ENCODE results near the gene PDE4D. TPM values are rescaled to one million over a fixed set of nuclear protein-coding genes. Genes with fewer than 3 reads are reported as not detected.

Gene PDE4D
- polyA plus RNA-seq, 1 donor (not counting 4 experiments of a cell fraction or from before 2014, with no cell fraction given), result 3.6 TPM

DNA sequence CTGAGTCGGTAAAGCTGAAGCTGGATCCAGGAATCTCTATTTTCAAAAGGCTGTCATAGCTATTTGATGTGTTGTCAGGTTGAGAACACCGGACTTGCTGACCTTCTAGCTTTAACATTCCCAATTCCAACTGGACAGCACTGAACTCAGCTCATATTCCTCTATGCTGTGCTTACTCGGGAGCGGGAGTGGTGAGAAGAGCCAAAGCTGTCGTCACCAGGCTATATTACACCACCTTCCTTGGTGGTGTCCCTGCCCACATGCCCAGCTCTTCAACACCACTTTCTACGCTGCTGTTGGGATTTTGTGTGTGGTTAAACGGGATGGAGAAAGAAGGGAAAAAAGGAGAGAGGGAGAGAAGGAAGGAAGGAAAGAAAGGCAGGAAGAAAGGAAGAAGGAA, 657.1 kb downstream of the PDE4D start:
- H3K79me2 ChIP-seq (ENCODE audit: control insufficient read depth, insufficient read depth, low read length), result no peaks in the 10 kb centered on the region
- no peaks in the 10 kb centered on the region for H3K4me1 ChIP-seq (ENCODE audit: control insufficient read depth, extremely low read depth, insufficient read depth, low read length)
- no peaks in the 10 kb centered on the region for H4K20me1 ChIP-seq (ENCODE audit: control insufficient read depth, extremely low read depth, insufficient read depth, low read length)
- H3K9ac ChIP-seq (ENCODE audit: control insufficient read depth, extremely low read depth, insufficient read depth, low read length), result no peak overlapping the region
- no peaks in the 10 kb centered on the region for H3K9me3 ChIP-seq (ENCODE audit: control insufficient read depth, low read depth, low read length)
- no peaks in the 10 kb centered on the region for H3K27me3 ChIP-seq (ENCODE audit: control insufficient read depth, extremely low read depth, insufficient read depth, low read length)
- H3K4me3 ChIP-seq (ENCODE audit: control insufficient read depth in 2 of 3, extremely low read depth in 1 of 3, insufficient read depth in 2 of 3, low read depth in 1 of 3, low read length in 3 of 3), result no peak overlapping the region
- H3K4me2 ChIP-seq (ENCODE audit: control insufficient read depth, extremely low read depth, insufficient read depth, low read depth, low read length), result no peak overlapping the region
- DNase-seq (ENCODE audit: low read depth, low spot score) (no peak), FAIRE-seq (no peak)
- H2AFZ ChIP-seq (ENCODE audit: control insufficient read depth, low read length), result no peak overlapping the region
- no peaks in the 10 kb centered on the region for H3K9me1 ChIP-seq (ENCODE audit: control insufficient read depth, extremely low read depth, insufficient read depth, low read length)
- dilution Hi-C loops (cut with MboI; ENCODE audit: extremely low pct_ligation_motif_present, low sequenced_read_pairs), result no loop called here
- H3K36me3 ChIP-seq (ENCODE audit: control insufficient read depth in 2 of 2, extremely low read depth in 1 of 2, insufficient read depth in 2 of 2, low read length in 2 of 2), result no peaks in the 10 kb centered on the region
- H3K27ac ChIP-seq (ENCODE audit: control insufficient read depth, insufficient read depth, low read length), result no peak overlapping the region
- TF ChIP-seq EZH2 (IDR thresholded peaks at IDR 0.05; ENCODE audit: low read length), result no peak
- TF ChIP-seq, protein P1, sequence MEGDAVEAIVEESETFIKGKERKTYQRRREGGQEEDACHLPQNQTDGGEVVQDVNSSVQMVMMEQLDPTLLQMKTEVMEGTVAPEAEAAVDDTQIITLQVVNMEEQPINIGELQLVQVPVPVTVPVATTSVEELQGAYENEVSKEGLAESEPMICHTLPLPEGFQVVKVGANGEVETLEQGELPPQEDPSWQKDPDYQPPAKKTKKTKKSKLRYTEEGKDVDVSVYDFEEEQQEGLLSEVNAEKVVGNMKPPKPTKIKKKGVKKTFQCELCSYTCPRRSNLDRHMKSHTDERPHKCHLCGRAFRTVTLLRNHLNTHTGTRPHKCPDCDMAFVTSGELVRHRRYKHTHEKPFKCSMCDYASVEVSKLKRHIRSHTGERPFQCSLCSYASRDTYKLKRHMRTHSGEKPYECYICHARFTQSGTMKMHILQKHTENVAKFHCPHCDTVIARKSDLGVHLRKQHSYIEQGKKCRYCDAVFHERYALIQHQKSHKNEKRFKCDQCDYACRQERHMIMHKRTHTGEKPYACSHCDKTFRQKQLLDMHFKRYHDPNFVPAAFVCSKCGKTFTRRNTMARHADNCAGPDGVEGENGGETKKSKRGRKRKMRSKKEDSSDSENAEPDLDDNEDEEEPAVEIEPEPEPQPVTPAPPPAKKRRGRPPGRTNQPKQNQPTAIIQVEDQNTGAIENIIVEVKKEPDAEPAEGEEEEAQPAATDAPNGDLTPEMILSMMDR (optimal IDR thresholded peaks at IDR 0.05 in 1 of 3, IDR thresholded peaks at IDR 0.05 in 1 of 3, conservative IDR thresholded peaks at IDR 0.05 in 1 of 3; ENCODE audit: extremely low read depth in 1 of 3, insufficient read depth in 2 of 3, low read length in 3 of 3), result no peak

DNA sequence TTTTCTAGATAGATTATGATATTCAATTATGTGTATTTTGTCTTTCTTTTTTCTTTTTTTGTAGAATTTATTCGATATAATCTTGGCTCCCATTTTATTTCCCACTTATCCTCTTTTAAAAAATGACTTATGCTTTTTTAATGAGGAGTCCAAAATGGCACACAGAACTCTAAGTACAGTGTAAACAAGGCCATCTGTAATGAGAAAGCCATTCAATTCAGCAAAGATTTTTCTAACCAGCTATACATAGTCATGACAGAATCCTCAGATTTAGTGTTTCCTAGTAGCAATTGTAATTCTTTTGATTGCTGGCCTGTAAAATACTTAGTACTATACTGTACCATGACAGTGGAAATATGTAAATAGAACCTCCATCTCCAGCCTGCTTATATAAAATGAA, 659.3 kb downstream of the PDE4D start:
- H3K79me2 ChIP-seq (ENCODE audit: control insufficient read depth, insufficient read depth, low read length), result no peaks in the 10 kb centered on the region
- H3K4me2 ChIP-seq (ENCODE audit: control insufficient read depth, extremely low read depth, insufficient read depth, low read depth, low read length), result no peak overlapping the region
- H4K20me1 ChIP-seq (ENCODE audit: control insufficient read depth, extremely low read depth, insufficient read depth, low read length), result no peaks in the 10 kb centered on the region
- dilution Hi-C loops (cut with MboI; ENCODE audit: extremely low pct_ligation_motif_present, low sequenced_read_pairs), result no loop called here
- no peaks in the 10 kb centered on the region for H3K4me1 ChIP-seq (ENCODE audit: control insufficient read depth, extremely low read depth, insufficient read depth, low read length)
- no peak for TF ChIP-seq EZH2 (IDR thresholded peaks at IDR 0.05; ENCODE audit: low read length)
- TF ChIP-seq, protein P1 (optimal IDR thresholded peaks at IDR 0.05 in 1 of 3, IDR thresholded peaks at IDR 0.05 in 1 of 3, conservative IDR thresholded peaks at IDR 0.05 in 1 of 3; ENCODE audit: extremely low read depth in 1 of 3, insufficient read depth in 2 of 3, low read length in 3 of 3), result no peak
- no peaks in the 10 kb centered on the region for H3K9me3 ChIP-seq (ENCODE audit: control insufficient read depth, low read depth, low read length)
- no peak overlapping the region for H3K27ac ChIP-seq (ENCODE audit: control insufficient read depth, insufficient read depth, low read length)
- H3K9me1 ChIP-seq (ENCODE audit: control insufficient read depth, extremely low read depth, insufficient read depth, low read length), result no peaks in the 10 kb centered on the region
- H3K4me3 ChIP-seq (ENCODE audit: control insufficient read depth in 2 of 3, extremely low read depth in 1 of 3, insufficient read depth in 2 of 3, low read depth in 1 of 3, low read length in 3 of 3), result no peak overlapping the region
- no peaks in the 10 kb centered on the region for H3K27me3 ChIP-seq (ENCODE audit: control insufficient read depth, extremely low read depth, insufficient read depth, low read length)
- H3K9ac ChIP-seq (ENCODE audit: control insufficient read depth, extremely low read depth, insufficient read depth, low read length), result no peak overlapping the region
- DNase-seq (ENCODE audit: low read depth, low spot score), result no peak
- H2AFZ ChIP-seq (ENCODE audit: control insufficient read depth, low read length), result no peak overlapping the region
- no peaks in the 10 kb centered on the region for H3K36me3 ChIP-seq (ENCODE audit: control insufficient read depth in 2 of 2, extremely low read depth in 1 of 2, insufficient read depth in 2 of 2, low read length in 2 of 2)
- FAIRE-seq, result no peak
